ENCODE data around the gene GBP1. TPM values are rescaled to one million over a fixed set of nuclear protein-coding genes. Genes with fewer than 3 reads are reported as not detected.

The GBP1 gene
- total and polyA plus RNA-seq, 2 donors (not counting 1 experiment from before 2014, with no cell fraction given): 4.7 to 9.4 TPM

DNA sequence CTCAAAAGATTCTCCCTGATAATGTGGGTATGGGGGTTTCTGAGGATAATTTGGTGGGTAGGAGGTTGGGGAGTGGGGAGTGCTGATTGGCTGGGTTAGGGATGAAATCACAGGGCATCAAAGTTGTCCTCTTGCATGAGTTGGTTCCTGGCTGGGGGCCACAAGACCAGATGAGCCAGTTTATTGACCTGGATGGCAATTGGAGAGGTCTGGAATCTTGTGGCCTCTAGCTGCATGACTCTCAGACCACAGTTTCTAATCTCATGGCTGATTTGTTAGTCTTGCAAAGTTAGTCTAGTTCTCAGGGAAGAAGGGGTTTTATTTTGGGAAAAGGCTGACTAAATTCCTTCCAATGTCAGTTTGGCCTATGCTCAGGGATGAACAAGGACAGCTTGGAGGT lies 3.3 kb upstream of the GBP1 start:
- TF ChIP-seq CTCF (IDR thresholded peaks at IDR 0.05): no peak
- TF ChIP-seq EZH2 (IDR thresholded peaks at IDR 0.05; ENCODE audit: borderline replicate concordance, insufficient read depth, low read depth, low read length, poor library complexity, severe bottlenecking): no peak
- Mint-ChIP-seq H3K4me3 (no peak overlapping the region), H3K9me3 (ENCODE audit: insufficient read depth) (no peaks in the 10 kb centered on the region), H3K4me1 (peaks cover 33% of the 10 kb centered on the region), H3K27ac (no peak overlapping the region), H3K27me3 (no peaks in the 10 kb centered on the region)
- ChIA-PET CTCF (interaction anchor here (0.6 to 2.2 kb wide), 3 partner anchors 17 to 449 kb away, joined by 3 to 10 read pairs (median 4); no protein-coding TSS in a partner anchor), POLR2A (no interaction called here)
- no peak overlapping the region for H3K4me3 ChIP-seq (ENCODE audit: control extremely low read depth in 1 of 5, extremely low read depth in 1 of 5, insufficient read depth in 1 of 5, low read depth in 2 of 5, low read length in 4 of 5)
- ATAC-seq (ENCODE audit: low read depth) (no peak), DNase-seq (no peak)
- H3K27me3 ChIP-seq (replicated peaks in 1 of 4; ENCODE audit: control extremely low read depth in 1 of 4, control insufficient read depth in 3 of 4, insufficient read depth in 4 of 4, low read length in 3 of 4): no peaks in the 10 kb centered on the region
- H3K36me3 ChIP-seq (replicated peaks in 1 of 2; ENCODE audit: control extremely low read depth in 1 of 2, control insufficient read depth in 1 of 2, extremely low read depth in 1 of 2, insufficient read depth in 2 of 2, low read length in 1 of 2): no peaks in the 10 kb centered on the region
- no peak overlapping the region for H3K9ac ChIP-seq (ENCODE audit: low read length)
- H2AFZ ChIP-seq (ENCODE audit: insufficient read depth, low read depth, low read length, poor library complexity, severe bottlenecking): no peak overlapping the region
- peaks cover 24 to 28% of the 10 kb centered on the region in 2 donors for H3K4me1 ChIP-seq (ENCODE audit: control insufficient read depth in 2 of 2, insufficient read depth in 2 of 2, low read length in 2 of 2)
- peaks cover 12% of the 10 kb centered on the region for H3K79me2 ChIP-seq (ENCODE audit: control insufficient read depth, insufficient read depth, low read length)
- no peak overlapping the region for H3K27ac ChIP-seq (ENCODE audit: low read length in 2 of 2)
- H3K4me2 ChIP-seq (replicated peaks; ENCODE audit: low read depth, low read length, poor library complexity, severe bottlenecking): no peak overlapping the region
- no peaks in the 10 kb centered on the region for H4K20me1 ChIP-seq (ENCODE audit: control insufficient read depth, insufficient read depth, low read length, poor library complexity, severe bottlenecking)
- intact Hi-C loops (cut with micrococcal nuclease): no loop called here
- H3K9me3 ChIP-seq (ENCODE audit: control extremely low read depth in 1 of 3, control insufficient read depth in 2 of 3, insufficient read depth in 1 of 3, low read length in 2 of 3): no peaks in the 10 kb centered on the region

DNA sequence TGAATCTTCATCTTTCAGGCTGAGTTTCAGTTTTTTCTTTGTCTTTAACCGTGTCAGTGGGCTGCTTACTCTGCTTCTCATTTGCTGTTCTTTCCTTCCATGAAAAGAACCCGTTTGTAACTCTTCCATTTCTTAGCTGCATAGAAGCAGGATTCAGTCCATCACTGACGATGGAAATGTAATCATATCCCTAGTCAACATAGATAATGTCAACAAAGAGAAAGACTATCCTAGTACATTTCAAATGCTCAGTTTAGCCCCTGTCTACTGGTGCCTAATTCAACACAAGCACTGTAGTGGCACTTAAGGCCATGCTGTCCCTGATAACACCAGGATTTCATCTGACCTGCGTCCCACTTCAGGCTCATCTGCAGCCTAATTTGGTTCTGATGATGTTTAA lies 376 bp downstream of the GBP1 start:
- Mint-ChIP-seq H3K4me3 (peak overlapping the region; percentile 96), H3K27me3 (no peaks in the 10 kb centered on the region), H3K4me1 (peaks cover 37% of the 10 kb centered on the region), H3K27ac (peak overlapping the region; percentile 92), H3K9me3 (ENCODE audit: insufficient read depth) (no peaks in the 10 kb centered on the region)
- Histone ChIP-seq H3K9ac (ENCODE audit: low read length) (peak overlapping the region; percentile 88), H4K20me1 (ENCODE audit: control insufficient read depth, insufficient read depth, low read length, poor library complexity, severe bottlenecking) (no peaks in the 10 kb centered on the region), H3K27ac (ENCODE audit: low read length in 2 of 2) (peak overlapping the region; percentile 62 to 74), H3K27me3 (replicated peaks in 1 of 4; ENCODE audit: control extremely low read depth in 1 of 4, control insufficient read depth in 3 of 4, insufficient read depth in 4 of 4, low read length in 3 of 4) (no peaks in the 10 kb centered on the region), H3K4me2 (replicated peaks; ENCODE audit: low read depth, low read length, poor library complexity, severe bottlenecking) (peak overlapping the region; percentile 80), H3K36me3 (replicated peaks in 1 of 2; ENCODE audit: control extremely low read depth in 1 of 2, control insufficient read depth in 1 of 2, extremely low read depth in 1 of 2, insufficient read depth in 2 of 2, low read length in 1 of 2) (no peaks in the 10 kb centered on the region), H3K79me2 (ENCODE audit: control insufficient read depth, insufficient read depth, low read length) (peaks cover 16% of the 10 kb centered on the region), H2AFZ (ENCODE audit: insufficient read depth, low read depth, low read length, poor library complexity, severe bottlenecking) (peak overlapping the region; percentile 81), H3K4me3 (ENCODE audit: control extremely low read depth in 1 of 5, extremely low read depth in 1 of 5, insufficient read depth in 1 of 5, low read depth in 2 of 5, low read length in 4 of 5) (peak overlapping the region; percentile 50 to 94 (median 58)), H3K9me3 (ENCODE audit: control extremely low read depth in 1 of 3, control insufficient read depth in 2 of 3, insufficient read depth in 1 of 3, low read length in 2 of 3) (no peaks in the 10 kb centered on the region), H3K4me1 (ENCODE audit: control insufficient read depth in 2 of 2, insufficient read depth in 2 of 2, low read length in 2 of 2) (peaks cover 18 to 23% of the 10 kb centered on the region in 2 donors)
- CTCF ChIA-PET: interaction anchor here (0.6 to 2.2 kb wide), 4 partner anchors 21 to 294 kb away, joined by 3 to 8 read pairs (median 4); no protein-coding TSS in a partner anchor
- intact Hi-C loops (cut with micrococcal nuclease): loop anchor here (1.0 to 5.0 kb wide), 2 partner anchors 42 to 173 kb away; partner anchors contain the start of genes GBP3 and GTF2B
- peak; percentile 29 for DNase-seq
- POLR2A ChIA-PET: no interaction called here
- TF ChIP-seq CTCF (IDR thresholded peaks at IDR 0.05): no peak
- peak; percentile 57 for ATAC-seq (ENCODE audit: low read depth)
- 7% methylated on average over 3 of the region's 4 CpGs for WGBS (ENCODE audit: insufficient coverage)
